Measurements from ENCODE around the gene HMBS. TPM values are rescaled to one million over a fixed set of nuclear protein-coding genes. Genes with fewer than 3 reads are reported as not detected.

Gene HMBS
- polyA plus RNA-seq, 1 experiment: 54.9 TPM

GRCh38 chr11:119085437-119085847, 761 bp downstream of the HMBS start:
- DNase-seq (ENCODE audit: low read depth): no peak
- POLR2A ChIA-PET: interaction anchor here (0.6 to 1.4 kb wide), 10 partner anchors 9 to 253 kb away, joined by 3 to 28 read pairs (median 6); partner anchors contain the start of genes DPAGT1 and VPS11
- no peak for TF ChIP-seq CTCF (IDR thresholded peaks at IDR 0.05; ENCODE audit: insufficient read depth, low read depth, low read length)
- CTCF ChIA-PET: interaction anchor here (0.6 to 2.5 kb wide), 3 partner anchors 9 to 123 kb away, joined by 3 to 14 read pairs (median 3); a partner anchor contains a TSS
- Histone ChIP-seq H3K4me3 (ENCODE audit: low read depth, low read length) (peak overlapping the region; percentile 78), H3K27me3 (ENCODE audit: control insufficient read depth, insufficient read depth, low read length) (no peaks in the 10 kb centered on the region), H3K36me3 (ENCODE audit: control insufficient read depth, insufficient read depth, low read length) (peaks cover 18% of the 10 kb centered on the region)

GRCh38 chr11:119087123-119087522, 2.4 kb downstream of the HMBS start:
- H3K27me3 ChIP-seq (ENCODE audit: control insufficient read depth, insufficient read depth, low read length): no peaks in the 10 kb centered on the region
- H3K4me3 ChIP-seq (ENCODE audit: low read depth, low read length): no peak overlapping the region
- no peak for TF ChIP-seq CTCF (IDR thresholded peaks at IDR 0.05; ENCODE audit: insufficient read depth, low read depth, low read length)
- no peak for DNase-seq (ENCODE audit: low read depth)
- ChIA-PET POLR2A (no interaction called here), CTCF (interaction anchor here (1.3 to 2.5 kb wide), 3 partner anchors 7 to 19 kb away, joined by 3 to 14 read pairs (median 3); partner anchors contain the start of gene VPS11)
- H3K36me3 ChIP-seq (ENCODE audit: control insufficient read depth, insufficient read depth, low read length): peaks cover 8% of the 10 kb centered on the region; the same call in 1 of the 2 replicates

GRCh38 chr11:119087747-119088241, 3.1 kb downstream of the HMBS start:
- Histone ChIP-seq H3K27me3 (ENCODE audit: control insufficient read depth, insufficient read depth, low read length) (no peaks in the 10 kb centered on the region), H3K36me3 (ENCODE audit: control insufficient read depth, insufficient read depth, low read length) (peaks cover 3% of the 10 kb centered on the region), H3K4me3 (ENCODE audit: low read depth, low read length) (no peak overlapping the region)
- no peak for DNase-seq (ENCODE audit: low read depth)
- CTCF ChIA-PET: interaction anchor here (1.3 kb wide), 1 partner anchor 20 kb away, joined by 3 read pairs; the partner anchor contains the start of gene VPS11
- no peak for TF ChIP-seq CTCF (IDR thresholded peaks at IDR 0.05; ENCODE audit: insufficient read depth, low read depth, low read length)
- POLR2A ChIA-PET: no interaction called here

- POLR2A ChIA-PET: no interaction called here
- H3K4me3 ChIP-seq (ENCODE audit: low read depth, low read length): no peak overlapping the region
- no peak for DNase-seq (ENCODE audit: low read depth)
- peaks cover 5% of the 10 kb centered on the region for H3K36me3 ChIP-seq (ENCODE audit: control insufficient read depth, insufficient read depth, low read length)
- TF ChIP-seq CTCF (IDR thresholded peaks at IDR 0.05; ENCODE audit: insufficient read depth, low read depth, low read length): no peak
- no peaks in the 10 kb centered on the region for H3K27me3 ChIP-seq (ENCODE audit: control insufficient read depth, insufficient read depth, low read length)
- CTCF ChIA-PET: interaction anchor here (1.3 kb wide), 1 partner anchor 21 kb away, joined by 3 read pairs; the partner anchor contains the start of gene VPS11
These were observed 3.7 kb downstream of the HMBS start for GRCh38 chr11:119088406-119088805.

GRCh38 chr11:119089319-119089718, 4.6 kb downstream of the HMBS start:
- Histone ChIP-seq H3K27me3 (ENCODE audit: control insufficient read depth, insufficient read depth, low read length) (no peaks in the 10 kb centered on the region), H3K4me3 (ENCODE audit: low read depth, low read length) (no peak overlapping the region), H3K36me3 (ENCODE audit: control insufficient read depth, insufficient read depth, low read length) (peaks cover 5% of the 10 kb centered on the region)
- POLR2A ChIA-PET: no interaction called here
- CTCF ChIA-PET: no interaction called here
- DNase-seq (ENCODE audit: low read depth): no peak
- no peak for TF ChIP-seq CTCF (IDR thresholded peaks at IDR 0.05; ENCODE audit: insufficient read depth, low read depth, low read length)
